Measurements from ENCODE around the gene BAZ1B.
"Not testable (repeated sequence)": the region's sequence is repeated elsewhere in the genome, so short reads cannot be mapped to it uniquely, and the experiment has no call there.

BAZ1B gene

GRCh38 chr7:73427902-73428787 lies 93.9 kb downstream of the BAZ1B start:
- no peak for DNase-seq (ENCODE audit: low read depth)

- no peak for DNase-seq (ENCODE audit: low read depth)
Measured at GRCh38 chr7:73426016-73426415, 96.1 kb downstream of the BAZ1B start.

GRCh38 chr7:73425356-73425983 lies 96.6 kb downstream of the BAZ1B start:
- no peak for DNase-seq (ENCODE audit: low read depth)

GRCh38 chr7:73424489-73424885 lies 97.6 kb downstream of the BAZ1B start:
- no peak for DNase-seq (ENCODE audit: low read depth)

- DNase-seq (ENCODE audit: low read depth), result no peak
Measured at GRCh38 chr7:73423519-73424488, 98.3 kb downstream of the BAZ1B start.

- not testable (repeated sequence) for DNase-seq (ENCODE audit: low read depth)
Measured at GRCh38 chr7:73420610-73421009, 101.5 kb downstream of the BAZ1B start.

GRCh38 chr7:73420016-73420415 lies 102.1 kb downstream of the BAZ1B start:
- DNase-seq (ENCODE audit: low read depth), result not testable (repeated sequence)

GRCh38 chr7:73418113-73418703 lies 103.9 kb downstream of the BAZ1B start:
- no peak for DNase-seq (ENCODE audit: low read depth)

GRCh38 chr7:73410541-73411131 lies 111.5 kb downstream of the BAZ1B start:
- not testable (repeated sequence) for DNase-seq (ENCODE audit: low read depth)

GRCh38 chr7:73404860-73405259 lies 117.2 kb downstream of the BAZ1B start:
- DNase-seq (ENCODE audit: low read depth), result not testable (repeated sequence)

GRCh38 chr7:73399185-73400050 lies 122.7 kb downstream of the BAZ1B start:
- peak; percentile 21 for DNase-seq (ENCODE audit: low read depth)

- DNase-seq (ENCODE audit: low read depth), result no peak
Measured at GRCh38 chr7:73397521-73398281, 124.4 kb downstream of the BAZ1B start.

GRCh38 chr7:73395538-73396503 lies 126.3 kb downstream of the BAZ1B start:
- DNase-seq (ENCODE audit: low read depth), result no peak

GRCh38 chr7:73394422-73394821 lies 127.7 kb downstream of the BAZ1B start:
- no peak for DNase-seq (ENCODE audit: low read depth)

GRCh38 chr7:73391396-73391795 lies 130.7 kb downstream of the BAZ1B start:
- DNase-seq (ENCODE audit: low read depth), result no peak
